CD4-positive, alpha-beta T cell treated with Interleukin-15 for 4 hours (primary cell): ENCODE results near the gene ARL14EP.
A peak's percentile ranks its signal among the peaks of the same experiment; 100 is the strongest.

Experiments
- DNase-seq: peaks from one replicate; pipeline ENCODE4 v3.0.0-alpha.2; 2020; ENCODE audit warnings: low spot score

The ARL14EP gene

DNA sequence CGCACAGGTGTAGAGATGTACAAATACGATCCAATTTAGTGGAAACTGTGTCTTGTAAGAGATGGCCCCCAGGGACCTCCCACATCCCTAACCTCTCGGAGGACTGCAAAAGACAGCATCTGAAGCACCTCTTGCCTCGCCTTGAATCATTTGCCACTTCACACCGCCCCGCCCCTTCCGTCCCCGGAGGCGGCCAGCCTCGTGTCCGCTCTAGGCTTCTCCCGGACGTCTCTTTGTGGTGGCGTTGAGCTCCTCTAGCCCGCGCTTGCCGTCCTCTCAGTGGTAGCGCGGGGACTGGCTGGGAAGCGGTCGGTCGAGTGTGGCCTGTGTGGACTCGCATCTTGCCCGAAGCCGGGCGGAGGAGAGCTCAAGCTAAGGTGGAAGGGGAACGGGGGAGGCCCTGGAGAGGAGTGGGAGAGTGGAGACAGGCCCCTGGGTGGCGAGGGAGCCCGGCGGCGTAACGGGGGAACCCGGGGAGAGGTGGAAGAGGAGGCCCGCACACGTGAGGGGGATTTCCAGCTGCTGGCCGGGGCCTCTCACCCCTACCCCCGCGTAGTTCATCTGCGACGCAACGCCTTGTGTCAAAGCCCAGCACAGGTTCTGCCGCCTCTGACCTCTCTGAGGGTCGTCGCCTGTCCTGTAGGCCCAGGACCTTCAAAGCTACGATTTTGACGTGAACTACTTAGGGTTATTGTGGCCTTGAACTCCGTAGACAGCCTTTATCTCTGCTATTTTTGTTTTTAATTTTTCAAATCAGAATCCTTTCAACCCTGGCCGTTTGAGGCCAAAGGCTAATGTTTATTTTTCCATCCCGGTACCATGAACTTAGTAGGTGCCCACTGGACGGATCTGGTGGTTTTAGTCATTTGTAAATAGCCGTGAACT lies at the start of gene ARL14EP:
TSS of gene ARL14EP (plus strand) at position 279 of the 885 bp plus-strand sequence. CDS start 7,845 bp downstream, outside the sequence.
- DNase-seq, result peak; percentile 90

DNA sequence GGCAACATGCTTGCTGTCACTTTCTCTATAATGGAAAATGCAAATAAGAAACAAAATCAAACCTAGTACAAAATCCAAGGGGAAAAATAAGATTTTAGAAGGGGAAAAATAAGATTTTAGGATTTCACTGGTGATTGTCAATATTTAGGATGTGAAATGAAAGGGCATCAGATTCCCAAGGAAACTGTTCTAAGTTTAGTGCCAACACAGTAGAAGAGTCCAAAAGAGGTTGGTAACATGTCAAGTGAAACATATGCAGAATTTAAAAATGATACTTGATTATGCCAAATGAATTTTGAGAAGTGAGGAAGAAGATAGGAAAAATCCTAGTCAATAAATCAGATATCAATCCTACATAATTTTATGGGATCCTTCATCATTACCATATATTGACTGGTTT lies 45.7 kb upstream of the ARL14EP start:
- DNase-seq, result no peak

DNA sequence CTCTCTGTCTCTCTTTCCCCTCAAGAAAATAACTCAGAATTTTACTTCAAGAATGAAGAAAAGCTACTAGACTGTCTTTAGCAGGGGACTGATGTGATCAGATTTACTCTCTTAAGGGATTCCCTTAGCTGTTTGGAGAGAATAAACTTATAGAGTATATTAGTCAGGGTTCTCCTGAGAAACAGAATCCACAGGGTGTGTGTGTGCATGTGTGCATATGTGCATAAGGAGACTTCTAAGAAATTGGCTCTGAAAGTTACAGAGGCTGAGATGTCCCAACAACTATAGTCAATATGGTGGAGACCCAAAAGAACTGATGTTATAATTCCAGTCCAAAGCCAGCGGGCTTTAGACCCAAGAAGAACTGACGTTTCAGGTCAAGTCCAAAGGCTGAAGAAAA lies 43.1 kb upstream of the ARL14EP start:
- no peak for DNase-seq

DNA sequence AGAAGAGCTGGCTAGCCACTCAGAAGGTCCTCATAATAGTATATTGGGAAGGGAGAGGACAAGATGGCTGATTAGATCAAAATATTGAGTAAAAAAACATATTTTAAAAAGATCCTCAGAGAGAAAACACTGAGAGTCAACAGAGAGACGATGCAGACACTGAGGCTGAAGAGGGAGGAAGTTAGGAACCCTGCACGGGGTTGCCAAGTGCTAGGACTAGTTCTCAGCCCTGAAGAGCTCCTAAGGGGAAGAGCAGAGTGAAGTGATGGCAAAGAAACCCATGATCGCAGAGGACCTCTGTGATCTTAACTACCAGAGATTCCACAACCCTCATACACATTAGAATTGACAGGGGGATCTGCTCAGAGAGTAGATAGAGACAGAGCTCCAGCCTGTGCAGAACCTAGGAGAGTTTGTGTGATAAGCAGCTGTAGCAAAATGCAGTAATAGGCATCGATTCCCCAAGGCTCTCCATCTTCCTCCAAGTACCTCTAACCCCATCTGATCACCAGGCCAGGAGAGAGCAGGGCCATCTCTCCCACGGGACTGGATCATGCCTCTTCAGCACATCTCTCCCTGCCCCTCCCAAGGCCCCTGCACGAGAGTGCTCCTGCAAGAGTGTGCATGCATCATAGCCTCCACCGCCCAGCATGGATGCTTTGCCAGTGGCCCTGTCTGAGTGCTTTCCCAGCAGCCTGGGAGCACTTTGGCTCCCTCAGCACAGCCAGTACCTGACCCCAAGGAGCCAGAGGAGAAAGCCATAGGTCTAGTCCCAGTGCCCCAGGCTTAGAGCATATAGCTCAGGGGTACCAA lies 41.2 kb upstream of the ARL14EP start:
- no peak for DNase-seq

DNA sequence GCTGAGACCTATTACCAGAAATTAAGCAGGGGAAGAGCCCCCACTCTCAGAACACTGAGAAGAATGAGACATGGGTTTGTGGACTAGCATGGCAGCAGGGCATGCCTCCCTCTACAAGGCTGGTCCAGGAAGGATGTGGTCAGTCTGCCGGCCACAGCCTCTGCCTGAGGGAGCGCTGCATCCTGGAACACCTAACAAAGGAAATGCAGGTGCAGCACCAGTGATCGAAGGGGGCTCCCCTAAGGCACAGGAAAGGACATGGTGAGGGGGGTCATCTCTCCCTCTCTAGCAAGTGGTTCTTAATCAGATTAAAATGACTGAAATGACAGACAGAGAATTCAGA lies 40.6 kb upstream of the ARL14EP start:
- peak; percentile 8 for DNase-seq

DNA sequence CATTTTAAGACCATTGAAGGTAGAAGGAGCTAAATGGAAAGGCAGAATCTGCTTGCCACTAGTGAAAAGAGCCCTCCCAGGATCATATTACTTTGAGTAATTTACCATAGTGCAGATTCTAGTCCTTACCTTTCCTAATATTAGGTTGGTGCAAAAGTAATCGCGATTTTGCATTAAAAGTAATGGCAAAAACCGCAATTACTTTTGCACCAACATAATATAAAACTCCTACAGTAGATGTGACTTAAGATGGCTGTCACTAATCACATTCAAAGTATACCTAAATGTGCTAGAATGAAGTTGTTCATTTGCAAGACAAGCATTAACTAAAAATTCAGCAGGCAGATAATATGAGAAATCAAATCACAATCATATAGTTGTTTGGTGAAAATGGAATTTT lies 38.1 kb upstream of the ARL14EP start:
- no peak for DNase-seq

DNA sequence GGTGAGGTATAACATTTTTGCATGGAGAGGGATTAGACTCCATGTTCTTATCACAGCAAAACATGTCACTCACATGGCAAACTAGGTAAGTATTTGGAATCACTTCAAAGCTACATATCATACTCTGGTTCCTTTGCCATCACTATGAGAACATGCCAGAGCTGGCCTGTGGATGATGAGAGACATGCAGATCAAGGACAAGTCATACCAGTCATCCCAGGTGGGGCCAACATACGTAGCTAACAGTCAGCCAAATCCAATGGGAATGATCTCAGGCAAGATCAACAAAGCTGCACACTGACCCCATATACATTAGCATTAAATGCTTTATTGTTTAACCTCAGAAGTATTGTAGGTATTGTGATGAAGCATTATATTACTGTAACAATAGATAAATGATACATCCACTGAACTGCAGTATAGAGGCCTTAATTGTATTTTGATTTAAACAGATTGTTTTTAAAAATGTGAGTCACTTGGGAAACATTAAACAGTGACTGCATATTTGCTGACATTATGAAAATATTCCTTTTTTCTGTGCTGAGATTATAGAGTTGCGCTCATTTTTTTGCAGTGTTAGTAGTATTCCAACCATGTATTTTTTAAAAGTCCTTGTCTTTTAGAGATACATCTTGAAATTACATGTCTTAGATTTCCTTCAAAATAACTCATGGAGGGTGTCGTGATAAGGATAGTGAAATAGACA lies 37.3 kb upstream of the ARL14EP start:
- DNase-seq, result no peak

DNA sequence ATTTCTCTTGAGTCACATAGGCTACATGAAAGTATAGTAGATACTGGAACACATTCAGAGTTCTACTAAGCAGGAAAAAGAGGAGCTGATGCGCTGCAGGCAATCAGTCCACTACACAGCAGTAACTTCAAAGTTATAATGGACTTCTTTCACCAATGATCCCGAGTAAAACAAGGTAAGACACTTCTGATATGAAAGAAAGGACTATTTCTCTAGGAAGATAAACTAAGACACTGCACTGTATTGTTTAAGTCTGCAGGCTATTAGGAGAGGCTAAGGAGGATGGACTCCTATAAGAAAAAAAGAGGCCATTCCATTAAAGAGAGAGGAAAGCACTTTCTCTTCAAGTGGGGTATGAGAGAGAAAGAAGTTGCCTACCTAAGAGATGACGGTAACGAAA lies 31.6 kb upstream of the ARL14EP start:
- DNase-seq, result no peak

DNA sequence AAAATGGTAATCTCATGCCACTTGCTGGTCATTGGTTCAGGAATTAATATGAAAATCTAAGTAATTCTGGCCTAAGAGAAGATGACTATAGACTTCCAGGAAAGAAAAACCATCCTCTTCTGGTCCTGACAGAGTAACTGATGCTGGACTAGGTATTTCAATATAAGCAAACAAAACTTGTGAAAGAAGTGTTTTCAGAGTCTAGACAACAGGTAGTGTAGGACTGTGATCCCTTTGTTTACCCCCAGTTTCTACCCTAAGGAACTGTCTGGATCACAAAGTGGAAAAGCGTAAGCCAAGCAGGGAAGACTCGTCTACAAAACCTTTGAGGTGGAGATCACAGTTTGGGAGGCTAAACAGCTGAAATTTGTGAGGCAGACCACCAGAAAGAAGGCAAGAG lies 30.4 kb upstream of the ARL14EP start:
- DNase-seq, result no peak

DNA sequence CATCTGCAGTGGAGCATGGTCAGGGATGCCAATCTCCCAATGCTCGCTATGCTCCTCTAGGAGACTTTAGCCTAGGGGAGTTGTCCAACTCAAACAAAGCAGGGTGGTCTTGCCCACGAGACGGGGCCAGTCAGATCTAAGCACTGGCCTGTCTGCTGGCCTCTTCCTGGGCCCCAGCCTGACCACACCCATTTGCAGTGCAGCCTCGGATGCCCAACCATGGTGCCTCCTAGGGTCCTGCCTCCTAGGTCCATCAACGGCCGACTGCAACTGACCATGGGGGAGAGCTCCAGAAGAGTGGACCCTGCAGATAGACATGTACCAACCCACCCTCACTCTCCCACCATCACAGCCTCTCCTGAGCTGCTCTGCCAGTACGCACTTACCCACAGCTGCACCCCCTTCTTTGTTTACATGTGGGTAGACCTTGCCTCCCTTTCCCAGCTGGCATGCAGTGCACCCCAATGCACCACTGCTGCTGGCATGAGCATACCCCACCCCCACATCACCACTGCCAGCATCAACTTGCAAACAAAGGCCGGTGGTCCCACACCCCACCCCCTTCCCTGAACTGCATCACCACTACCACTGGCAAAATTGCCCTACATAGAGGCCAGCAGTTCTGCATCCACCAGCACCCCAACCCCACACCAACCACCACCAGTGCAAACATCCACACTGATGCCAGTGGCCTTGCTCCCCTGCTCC lies 27.6 kb upstream of the ARL14EP start:
- DNase-seq, result no peak

DNA sequence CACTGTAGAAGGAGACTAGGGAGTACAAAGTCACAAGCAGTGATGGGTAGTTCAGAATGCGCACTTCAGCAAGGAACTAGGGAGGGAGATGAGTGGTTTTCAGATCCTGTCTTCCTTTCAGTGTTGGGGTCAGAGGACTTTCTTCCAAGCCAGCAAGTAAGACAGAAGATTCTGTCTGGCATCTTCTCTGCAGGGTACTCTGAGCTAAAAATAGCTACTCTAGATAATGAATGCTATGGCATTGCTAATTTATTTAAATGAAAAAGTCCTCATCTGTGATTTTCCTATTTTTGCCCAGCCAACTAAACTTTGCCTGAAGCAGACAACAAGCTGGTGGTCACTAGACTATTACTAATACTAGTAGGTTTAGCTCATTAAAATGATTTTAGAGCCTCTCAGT lies 18.3 kb upstream of the ARL14EP start:
- DNase-seq, result no peak

DNA sequence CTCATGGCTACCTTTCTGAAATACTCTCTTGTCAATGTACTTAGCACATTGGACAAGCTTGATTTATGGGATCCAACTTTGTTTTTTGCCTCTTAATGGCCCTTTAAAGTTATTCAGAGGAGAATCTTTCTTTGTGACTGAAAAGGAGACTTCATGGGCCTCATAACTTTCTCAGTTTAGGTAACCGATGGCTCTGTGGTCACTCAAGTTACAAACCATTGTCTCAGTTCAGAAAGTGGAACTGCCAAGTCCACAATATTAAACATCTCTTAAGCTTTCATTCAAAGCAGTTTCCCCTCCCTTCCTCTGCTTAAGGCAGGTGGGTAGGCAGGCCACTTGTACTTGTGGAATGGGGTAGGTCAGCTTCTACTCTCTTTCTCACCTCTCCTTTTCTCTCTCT lies 12.3 kb upstream of the ARL14EP start:
- DNase-seq, result no peak

DNA sequence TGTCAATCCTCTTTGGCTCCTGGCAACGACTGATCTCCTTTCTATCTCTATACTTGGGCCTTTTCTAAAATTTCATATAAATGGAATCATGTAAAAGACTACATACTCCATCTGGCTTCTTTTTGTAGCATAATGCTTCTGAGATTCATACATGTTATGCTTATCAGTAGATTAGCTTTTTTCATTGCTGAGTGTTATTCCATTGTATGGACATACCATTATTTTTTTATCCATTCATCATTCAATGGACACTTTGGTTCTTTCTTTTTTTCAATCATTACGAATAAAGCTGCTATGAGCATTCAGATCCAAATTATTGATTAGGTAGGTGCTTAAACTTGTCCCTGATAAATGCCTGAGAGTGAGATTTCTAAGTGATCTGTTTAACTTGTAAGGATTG lies 11.7 kb upstream of the ARL14EP start:
- no peak for DNase-seq

DNA sequence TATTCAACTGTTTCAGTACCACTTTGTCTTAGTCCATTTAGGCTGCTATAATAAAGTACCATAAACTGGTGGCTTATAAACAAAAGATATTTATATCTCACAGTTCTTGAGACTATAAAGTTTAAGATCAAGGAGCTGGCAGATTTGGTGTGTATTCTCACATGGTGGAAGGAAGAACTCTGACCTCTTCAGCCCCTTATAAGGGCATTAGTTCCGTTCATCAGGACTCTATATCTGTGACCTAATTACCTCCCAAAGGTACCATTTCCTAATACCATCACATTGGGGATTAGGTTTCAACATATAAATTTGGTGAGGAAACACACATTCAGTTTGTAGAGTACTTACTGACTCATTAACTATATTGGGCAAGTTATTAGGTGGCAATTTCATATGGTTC lies 10.7 kb upstream of the ARL14EP start:
- DNase-seq, result no peak

DNA sequence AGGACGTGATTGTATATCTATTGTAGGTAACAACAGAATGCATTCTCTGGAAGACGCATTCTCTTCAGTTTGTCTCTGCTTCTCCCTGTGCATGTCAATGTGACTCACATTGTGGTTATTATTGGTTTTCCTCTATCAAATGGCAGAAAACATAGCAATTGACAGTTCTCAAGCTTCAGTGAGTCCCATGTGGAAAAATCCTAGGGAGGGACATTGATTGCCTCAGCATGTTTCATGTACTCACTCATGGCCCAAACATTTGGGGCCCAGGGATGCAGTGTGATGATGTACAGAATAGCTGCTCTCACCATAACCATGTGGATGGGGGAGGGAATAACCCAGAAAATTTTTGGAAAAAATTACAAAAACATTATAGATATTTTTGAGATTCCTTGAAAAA lies 9.3 kb upstream of the ARL14EP start:
- DNase-seq, result no peak

DNA sequence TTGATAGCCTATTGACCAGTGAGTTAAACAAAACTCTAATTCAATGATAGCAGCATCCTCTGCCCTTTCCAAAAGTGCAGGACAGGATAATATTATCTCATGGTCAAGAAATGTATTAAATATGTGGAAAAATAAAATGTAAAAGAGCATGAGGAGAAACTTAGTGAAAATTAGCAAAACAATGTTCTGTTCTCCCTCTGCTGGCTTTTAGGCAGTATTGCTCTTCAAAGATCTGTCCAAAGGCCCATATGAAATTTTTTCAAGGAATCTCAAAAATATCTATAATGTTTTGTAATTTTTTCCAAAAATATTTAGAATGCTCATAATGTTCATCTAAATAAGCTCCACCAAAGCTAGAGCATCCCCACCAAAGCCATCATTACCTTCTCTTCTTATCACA lies 8.3 kb upstream of the ARL14EP start:
- no peak for DNase-seq

DNA sequence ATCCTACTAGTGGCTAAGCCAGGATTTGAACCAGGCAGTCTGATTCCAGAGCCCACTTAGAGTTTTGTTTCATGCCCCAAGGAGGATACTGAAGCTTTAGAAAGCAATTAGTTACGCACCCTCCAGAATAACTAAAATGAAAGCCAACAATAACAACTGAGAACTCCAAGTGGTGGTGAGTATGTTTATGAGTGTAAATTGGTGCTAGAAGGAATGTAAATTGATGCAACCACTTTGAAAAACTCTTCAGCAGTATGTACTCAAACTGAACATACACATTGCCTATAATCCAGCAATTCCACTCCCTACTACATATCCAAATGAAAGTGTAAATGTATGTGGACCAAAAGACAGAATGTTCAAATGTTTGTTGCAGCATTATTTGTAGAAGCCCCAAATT lies 6.7 kb upstream of the ARL14EP start:
- DNase-seq, result no peak

DNA sequence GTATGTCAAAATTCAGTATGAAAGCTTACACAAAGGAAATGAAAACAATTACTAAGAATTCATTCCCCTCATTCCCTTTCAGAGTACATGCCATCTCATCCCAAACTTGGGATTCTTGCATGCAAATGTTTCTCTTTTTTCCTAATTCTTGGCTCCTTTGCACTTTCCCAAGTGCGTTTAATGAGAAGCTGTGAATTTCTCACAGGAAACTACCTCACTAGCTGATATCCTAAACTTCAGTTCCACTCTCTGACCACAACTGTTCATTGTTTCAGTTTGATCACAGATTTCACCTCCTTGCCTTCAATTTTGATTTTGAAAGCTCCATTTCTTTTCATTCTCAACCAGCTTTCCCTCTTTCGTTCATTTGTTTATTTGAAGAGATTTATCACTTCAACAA lies 5.9 kb upstream of the ARL14EP start:
- no peak for DNase-seq

DNA sequence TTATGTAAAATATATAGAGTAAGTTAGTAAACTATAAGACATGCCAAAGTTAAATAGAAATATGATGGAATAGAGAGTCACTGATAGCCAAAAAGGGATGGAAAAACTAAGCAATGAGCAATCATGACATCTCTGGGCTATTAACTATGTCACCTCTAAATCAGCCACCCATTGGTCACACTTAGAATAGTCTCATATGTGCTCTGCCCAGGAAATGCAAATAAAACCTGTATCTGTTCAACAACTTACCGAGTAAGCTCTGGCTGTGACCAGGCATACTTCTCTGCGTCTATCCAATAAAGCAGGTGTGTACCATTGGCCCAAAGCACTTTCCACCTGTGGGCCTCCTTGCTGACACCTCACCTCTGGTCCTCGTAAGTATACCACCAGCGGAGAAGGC lies 1.6 kb upstream of the ARL14EP start:
- no peak for DNase-seq

DNA sequence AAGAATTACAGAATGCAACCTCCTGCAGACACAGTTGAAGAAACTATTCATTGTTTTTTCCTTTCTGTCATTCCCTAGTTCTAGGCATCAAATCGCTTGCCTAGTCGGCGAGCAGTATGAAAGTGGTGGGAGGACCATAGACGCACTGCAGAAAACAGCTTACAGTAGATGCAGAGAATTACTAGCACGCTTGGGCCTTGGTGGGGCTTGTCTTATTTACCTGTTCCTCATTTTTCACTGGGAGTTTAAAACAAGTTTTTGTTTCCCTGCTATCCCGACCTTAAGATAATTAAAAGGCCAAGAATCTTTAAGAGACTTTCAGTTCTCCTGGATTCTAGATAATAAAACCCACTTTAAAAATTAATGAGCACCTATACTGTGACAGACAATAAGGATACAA lies 713 bp upstream of the ARL14EP start:
- DNase-seq, result no peak

DNA sequence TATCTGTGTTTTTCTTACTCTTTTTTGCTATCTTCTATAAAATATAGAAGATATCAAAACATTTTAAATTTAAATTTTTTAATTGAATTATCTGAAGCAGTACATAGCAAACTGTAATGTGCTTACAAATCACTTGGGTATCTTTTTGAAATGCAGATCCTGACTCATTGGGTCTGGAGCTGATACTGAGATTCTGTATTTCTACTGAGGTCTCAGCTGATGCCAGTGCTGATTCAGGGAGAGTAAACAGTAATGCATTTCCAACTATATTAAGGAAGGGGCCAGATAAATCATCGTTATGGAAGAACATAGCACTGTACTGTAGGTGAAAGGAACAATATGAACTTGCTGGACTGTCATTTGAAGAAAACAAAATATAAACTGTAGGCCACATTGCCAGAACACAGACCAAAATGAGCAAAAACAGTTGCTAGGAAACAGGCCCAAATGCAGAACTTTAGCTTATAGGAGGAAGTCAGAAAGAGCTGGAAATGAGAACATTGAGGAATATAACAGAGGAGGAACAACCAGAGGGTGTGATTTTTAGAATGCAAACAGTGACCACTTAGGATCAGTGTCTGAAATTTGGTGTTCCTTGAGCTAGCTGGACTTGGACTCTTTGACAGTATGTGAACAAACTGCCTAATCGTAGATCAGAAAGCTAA lies 3.3 kb downstream of the ARL14EP start:
- no peak for DNase-seq

DNA sequence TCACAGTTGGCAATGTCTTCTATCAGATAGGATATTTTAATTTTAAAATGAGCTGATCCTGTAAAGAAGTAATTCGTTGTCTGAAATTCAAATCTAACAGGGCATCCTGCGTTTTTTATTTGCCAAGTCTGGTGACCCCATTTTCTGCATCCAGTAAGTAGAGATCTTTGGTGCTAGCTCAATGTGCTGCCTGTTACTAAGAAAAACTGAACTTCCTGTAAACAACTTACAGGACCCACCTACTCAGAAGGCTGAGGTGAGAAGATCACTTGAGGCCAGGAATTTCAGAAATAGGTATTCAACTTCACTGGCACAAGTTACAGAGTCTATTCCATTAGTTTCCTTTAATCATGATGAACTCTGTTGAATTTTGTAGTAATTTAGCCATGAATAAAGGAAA lies 4.0 kb downstream of the ARL14EP start:
- DNase-seq, result no peak
